Activated B cell treated with CpG ODN at 0.5 μM for 24 hours (primary cell): Measurements from ENCODE around the gene ANKMY1. TPM values are rescaled to one million over a fixed set of nuclear protein-coding genes. Genes with fewer than 3 reads are reported as not detected.
A peak's percentile ranks its signal among the peaks of the same experiment; 100 is the strongest.

Experiments
- ATAC-seq: fragments of 200-7000 bp; cut with Tn5 transposase; one replicate; pipeline ENCODE4 v1.10.0; 2021; ENCODE audit warnings: low read depth, mild to moderate bottlenecking, moderate library complexity
- CTCF ChIA-PET: fragments of 350-600 bp; sonication (Branson Sonifier 250); formaldehyde crosslinking; loops from one replicate; lab custom pipeline; 2021; ENCODE audit warnings: antibody characterized with exemption; lab: Charles Lee
- POLR2A ChIA-PET: fragments of 350-600 bp; sonication (Branson Sonifier 250); formaldehyde crosslinking; loops from one replicate; lab custom pipeline; 2021; ENCODE audit warnings: antibody characterized with exemption; lab: Charles Lee
- DNase-seq: peaks from one replicate; pipeline ENCODE4 v3.0.0; 2022
- H3K27ac Mint-ChIP-seq: one replicate; pipeline ENCODE4 v1.8.0; 2020; ENCODE audit warnings: mixed read lengths
- H3K27me3 Mint-ChIP-seq: one replicate; pipeline ENCODE4 v1.8.0; 2021; ENCODE audit warnings: mixed read lengths
- H3K36me3 Mint-ChIP-seq: one replicate; pipeline ENCODE4 v1.8.0; 2021; ENCODE audit warnings: low read depth, mixed read lengths
- H3K4me1 Mint-ChIP-seq: one replicate; pipeline ENCODE4 v1.8.0; 2021; ENCODE audit warnings: mixed read lengths
- H3K4me3 Mint-ChIP-seq: one replicate; pipeline ENCODE4 v1.8.0; 2020; ENCODE audit warnings: mild to moderate bottlenecking, mixed read lengths
- H3K9me3 Mint-ChIP-seq: one replicate; pipeline ENCODE4 v1.8.0; 2020; ENCODE audit warnings: mixed read lengths
- CTCF ChIP-seq: fragments of 200-600 bp; IDR thresholded peaks from one replicate; pipeline ENCODE4 v1.8.0; 2022; ENCODE audit warnings: antibody characterized with exemption, mild to moderate bottlenecking
- intact Hi-C: fragments of 100-400 bp; cut with micrococcal nuclease; formaldehyde crosslinking; loops from one replicate; pipeline ENCODE4 v1.15.1; 2024
- total RNA-seq: library from RNA; stranded (reverse); gene quantifications from 2 replicates; pipeline ENCODE4 v1.2.3, GENCODE V29; 2022

ANKMY1 gene
- total RNA-seq, 1 donor from 2014 or later: 40.4 TPM

GRCh38 chr2:240466579-240467148 lies 91.1 kb downstream of the ANKMY1 start:
- Mint-ChIP-seq H3K4me1 (peaks cover 2% of the 10 kb centered on the region), H3K36me3 (peaks cover 1% of the 10 kb centered on the region), H3K27me3 (no peaks in the 10 kb centered on the region), H3K4me3 (no peak overlapping the region), H3K9me3 (no peaks in the 10 kb centered on the region), H3K27ac (no peak overlapping the region)
- intact Hi-C loops: no loop called here
- ChIA-PET POLR2A (no interaction called here), CTCF (no interaction called here)
- TF ChIP-seq CTCF: no peak
- DNase-seq (peak; percentile 13), ATAC-seq (no peak)

- ATAC-seq: no peak
- ChIA-PET POLR2A (no interaction called here), CTCF (no interaction called here)
- Mint-ChIP-seq H3K27me3 (no peaks in the 10 kb centered on the region), H3K27ac (no peak overlapping the region), H3K36me3 (no peaks in the 10 kb centered on the region), H3K4me3 (no peak overlapping the region), H3K4me1 (peaks cover 1% of the 10 kb centered on the region), H3K9me3 (no peaks in the 10 kb centered on the region)
- no peak for DNase-seq
- intact Hi-C loops: no loop called here
- TF ChIP-seq CTCF: no peak
Measured at GRCh38 chr2:240465765-240466578, 91.8 kb downstream of the ANKMY1 start.

- Mint-ChIP-seq H3K4me1 (no peaks in the 10 kb centered on the region), H3K4me3 (no peak overlapping the region), H3K27ac (no peak overlapping the region), H3K9me3 (no peaks in the 10 kb centered on the region), H3K36me3 (no peaks in the 10 kb centered on the region), H3K27me3 (no peaks in the 10 kb centered on the region)
- ATAC-seq (no peak), DNase-seq (peak; percentile 12)
- intact Hi-C loops: no loop called here
- TF ChIP-seq CTCF: no peak
- ChIA-PET CTCF (no interaction called here), POLR2A (no interaction called here)
Measured at GRCh38 chr2:240465268-240465764, 92.5 kb downstream of the ANKMY1 start.

- H3K27ac Mint-ChIP-seq: no peak overlapping the region
- no peak for DNase-seq
- no peaks in the 10 kb centered on the region for H3K36me3 Mint-ChIP-seq
- no peaks in the 10 kb centered on the region for H3K27me3 Mint-ChIP-seq
- no peak overlapping the region for H3K4me3 Mint-ChIP-seq
- TF ChIP-seq CTCF: no peak
- intact Hi-C loops: no loop called here
- POLR2A ChIA-PET: no interaction called here
- ATAC-seq: no peak
- CTCF ChIA-PET: no interaction called here
- no peaks in the 10 kb centered on the region for H3K9me3 Mint-ChIP-seq
- no peaks in the 10 kb centered on the region for H3K4me1 Mint-ChIP-seq
Measured at GRCh38 chr2:240464514-240465241, 93.1 kb downstream of the ANKMY1 start.
